K562 (cell line): ENCODE results near the gene ANO10. TPM values are rescaled to one million over a fixed set of nuclear protein-coding genes. Genes with fewer than 3 reads are reported as not detected.

Experiments used
- ARNT ChIP-seq, 2 experiments: fragments of 450-650 bp; IDR thresholded peaks; 2 replicates each; pipeline ENCODE4 v1.6.1; 2016; ENCODE audit warnings: mild to moderate bottlenecking in 1 of 2
- CCNT2 ChIP-seq: IDR thresholded peaks from 2 replicates; pipeline ENCODE4 v1.6.1; 2011; ENCODE audit warnings: borderline replicate concordance, low read depth, mild to moderate bottlenecking, moderate library complexity, mixed read lengths, low read length; ENCODE audit not compliant: insufficient read length; ENCODE audit errors: extremely low read depth
- GTF3C2 ChIP-seq: IDR thresholded peaks from 3 replicates; pipeline ENCODE4 v1.6.1; 2011; ENCODE audit warnings: borderline replicate concordance, mild to moderate bottlenecking, moderate library complexity; ENCODE audit not compliant: insufficient read length; ENCODE audit errors: extremely low read depth
- HES1 ChIP-seq: fragments of 450-650 bp; IDR thresholded peaks from 2 replicates; pipeline ENCODE4 v1.6.1; 2016; ENCODE audit warnings: low read depth, mild to moderate bottlenecking, moderate library complexity
- HNRNPL ChIP-seq: fragments of 200-400 bp; formaldehyde crosslinking; IDR thresholded peaks from 2 replicates; pipeline ENCODE4 v1.6.1; 2017; ENCODE audit warnings: low read depth, mild to moderate bottlenecking, low read length
- KAT8 ChIP-seq: fragments of 450-650 bp; IDR thresholded peaks from 2 replicates; pipeline ENCODE4 v1.6.1; 2016; ENCODE audit warnings: low read depth, mild to moderate bottlenecking
- KDM5B ChIP-seq: fragments of 200-600 bp; sonication (generic); IDR thresholded peaks from 2 replicates; pipeline ENCODE4 v1.6.1; 2012; ENCODE audit warnings: low read depth, mild to moderate bottlenecking, moderate library complexity, low read length, control low read depth, inconsistent platforms; ENCODE audit not compliant: insufficient replicate concordance
- LEF1 ChIP-seq: fragments of 450-650 bp; IDR thresholded peaks from 2 replicates; pipeline ENCODE4 v1.6.1; 2016; ENCODE audit warnings: mild to moderate bottlenecking
- RFX1 ChIP-seq: fragments of 450-650 bp; IDR thresholded peaks from 2 replicates; pipeline ENCODE4 v1.6.1; 2016; ENCODE audit warnings: mild to moderate bottlenecking, moderate library complexity
- RUNX1 ChIP-seq: sonication (generic); IDR thresholded peaks from 2 replicates; pipeline ENCODE4 v1.6.1; 2016; ENCODE audit warnings: antibody characterized with exemption, low read depth
- SAFB2 ChIP-seq: fragments of 200-400 bp; formaldehyde crosslinking; IDR thresholded peaks from 2 replicates; pipeline ENCODE4 v1.6.1; 2018; ENCODE audit warnings: borderline replicate concordance, low read length, low read depth, moderate library complexity; ENCODE audit not compliant: severe bottlenecking
- SIN3A ChIP-seq, 2 experiments: fragments of 150-350 bp in 1 of 2; IDR thresholded peaks; 2 replicates each; pipeline ENCODE4 v1.6.1; 2011 to 2016; ENCODE audit warnings: borderline replicate concordance in 2 of 2, low read depth in 2 of 2, low read length in 2 of 2, mild to moderate bottlenecking in 2 of 2, moderate library complexity in 2 of 2; ENCODE audit not compliant: control insufficient read depth in 1 of 2
- TCFL5 ChIP-seq: fragments of 250-450 bp; sonication (Bioruptor Pico); conservative IDR thresholded peaks from 2 replicates; pipeline ENCODE4 v1.6.1; 2021; ENCODE audit warnings: mild to moderate bottlenecking, moderate library complexity, matching md5 sums
- ZBTB9 ChIP-seq: fragments of 450-650 bp; formaldehyde crosslinking; IDR thresholded peaks from 2 replicates; pipeline ENCODE4 v1.4.0; 2020; ENCODE audit warnings: mild to moderate bottlenecking, moderate library complexity
- ZNF134 ChIP-seq: fragments of 250-450 bp; sonication (Bioruptor Pico); conservative IDR thresholded peaks from 2 replicates; pipeline ENCODE4 v1.4.0; 2020
- ZNF146 ChIP-seq: IDR thresholded peaks from one replicate; pipeline ENCODE4 v1.6.1; 2018; ENCODE audit warnings: missing compliant biosample characterization; ENCODE audit not compliant: unreplicated experiment
- ZNF324 ChIP-seq: fragments of 250-450 bp; sonication (Bioruptor Pico); IDR thresholded peaks from 2 replicates; pipeline ENCODE4 v1.4.0; 2020; ENCODE audit warnings: mild to moderate bottlenecking
- ZNF57 ChIP-seq: fragments of 450-650 bp; formaldehyde crosslinking; IDR thresholded peaks from 2 replicates; pipeline ENCODE4 v1.4.0; 2020; ENCODE audit warnings: mild to moderate bottlenecking, moderate library complexity
- ZNF644 ChIP-seq: fragments of 200-800 bp; sonication (Bioruptor generic); IDR thresholded peaks from 2 replicates; pipeline ENCODE4 v1.6.1; 2016; ENCODE audit warnings: low read depth, missing genetic modification characterization, missing compliant biosample characterization
- ZSCAN32 ChIP-seq: fragments of 450-650 bp; formaldehyde crosslinking; IDR thresholded peaks from 2 replicates; pipeline ENCODE4 v1.4.0; 2020; ENCODE audit warnings: mild to moderate bottlenecking, moderate library complexity
- polyA plus RNA-seq, 8 experiments: library from polyadenylated mRNA; depleted of rRNA in 4 of 8; stranded (reverse) in 5 of 8; unstranded in 3 of 8; fragments of >200 nt; fragmentation: Nextera tagmentation in 2 of 8; fragmentation: Illumina TruSeq in 1 of 8; extraction: Ambion mirVana in 2 of 8; extraction: Trizol in 1 of 8; gene quantifications; 2 replicates each; pipeline versions ENCODE4 v1.2.1 to v1.2.3, GENCODE V29; 2011 to 2014; ENCODE audit warnings: inconsistent platforms in 1 of 8, missing spikeins in 1 of 8
- total RNA-seq, 7 experiments: library from RNA; depleted of rRNA in 6 of 7; stranded (reverse); fragments of >200 nt in 6 of 7; fragmentation: Illumina TruSeq in 2 of 7; extraction: Trizol in 2 of 7; gene quantifications; 2 replicates each; pipeline versions ENCODE4 v1.2.1 to v1.2.3, GENCODE V29; 2011 to 2021; ENCODE audit warnings: low replicate concordance in 1 of 7
- TF ChIP-seq, protein P1 (sequence below): sonication (generic); IDR thresholded peaks from 2 replicates; pipeline ENCODE4 v1.6.1; 2016
- TF ChIP-seq, protein P2 (sequence below): sonication (generic); formaldehyde crosslinking; IDR thresholded peaks from 2 replicates; pipeline ENCODE4 v1.8.0; 2022; ENCODE audit warnings: mild to moderate bottlenecking, missing genetic modification reagents

Gene ANO10
- total and polyA plus RNA-seq, 9 of the 15 experiments (the other 6 are each of a cell fraction or from before 2014, with no cell fraction given), result 6.4 to 46.0 (median 32.3) TPM

GRCh38 chr3:43584043-43584826, 37.6 kb downstream of the ANO10 start (continued):
- peak; percentile 84; the same call in 1 of the 2 replicates for TF ChIP-seq ZSCAN32 (CRISPR knock-in tag)
- TF ChIP-seq HES1, result no peak
- TF ChIP-seq, protein P1, sequence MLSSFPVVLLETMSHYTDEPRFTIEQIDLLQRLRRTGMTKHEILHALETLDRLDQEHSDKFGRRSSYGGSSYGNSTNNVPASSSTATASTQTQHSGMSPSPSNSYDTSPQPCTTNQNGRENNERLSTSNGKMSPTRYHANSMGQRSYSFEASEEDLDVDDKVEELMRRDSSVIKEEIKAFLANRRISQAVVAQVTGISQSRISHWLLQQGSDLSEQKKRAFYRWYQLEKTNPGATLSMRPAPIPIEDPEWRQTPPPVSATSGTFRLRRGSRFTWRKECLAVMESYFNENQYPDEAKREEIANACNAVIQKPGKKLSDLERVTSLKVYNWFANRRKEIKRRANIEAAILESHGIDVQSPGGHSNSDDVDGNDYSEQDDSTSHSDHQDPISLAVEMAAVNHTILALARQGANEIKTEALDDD, result no peak
- TF ChIP-seq ZBTB9 (CRISPR knock-in tag), result peak; percentile 99
- TF ChIP-seq, protein P2, sequence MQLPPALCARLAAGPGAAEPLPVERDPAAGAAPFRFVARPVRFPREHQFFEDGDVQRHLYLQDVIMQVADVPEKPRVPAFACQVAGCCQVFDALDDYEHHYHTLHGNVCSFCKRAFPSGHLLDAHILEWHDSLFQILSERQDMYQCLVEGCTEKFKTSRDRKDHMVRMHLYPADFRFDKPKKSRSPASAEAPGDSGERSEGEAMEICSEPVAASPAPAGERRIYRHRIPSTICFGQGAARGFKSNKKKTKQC, result no peak
- peak; percentile 94 for TF ChIP-seq ZNF57 (CRISPR knock-in tag)
- TF ChIP-seq ZNF644, result peak; percentile 99
- no peak for TF ChIP-seq KAT8
- no peak for TF ChIP-seq GTF3C2
- no peak for TF ChIP-seq CCNT2
- TF ChIP-seq SAFB2, result no peak
- no peak for TF ChIP-seq ARNT (IDR thresholded peaks at IDR 0.05)
- no peak for TF ChIP-seq SIN3A (IDR thresholded peaks at IDR 0.05; ENCODE audit: borderline replicate concordance in 2 of 2, control insufficient read depth in 1 of 2, low read depth in 2 of 2, low read length in 2 of 2)
- no peak for TF ChIP-seq RUNX1
- no peak for TF ChIP-seq RFX1
- peak; percentile 96 for TF ChIP-seq TCFL5 (CRISPR knock-in tag)
- TF ChIP-seq ZNF134 (CRISPR knock-in tag), result peak; percentile 87
- TF ChIP-seq ZNF146 (CRISPR knock-in tag), result no peak
- TF ChIP-seq KDM5B, result no peak
- TF ChIP-seq LEF1, result 0 out of 2 replicates have a peak, but pooled peaks have one; percentile 30
- peak; percentile 89 for TF ChIP-seq ZNF324 (CRISPR knock-in tag)
- TF ChIP-seq HNRNPL, result no peak
